ENCODE data around the gene TNFRSF19.

TNFRSF19 gene

GRCh38 chr13:23714672-23715071, 144.5 kb downstream of the TNFRSF19 start:
- CTCF ChIA-PET: no interaction called here
- POLR2A ChIA-PET: no interaction called here
- no peak overlapping the region for H3K4me3 ChIP-seq (ENCODE audit: low read depth, low read length)
- DNase-seq (ENCODE audit: low read depth, low spot score): no peak
- no peak for TF ChIP-seq CTCF (IDR thresholded peaks at IDR 0.05; ENCODE audit: insufficient read depth, low read length, missing control alignments)

- POLR2A ChIA-PET: no interaction called here
- H3K4me3 ChIP-seq (ENCODE audit: low read depth, low read length): no peak overlapping the region
- CTCF ChIA-PET: no interaction called here
- TF ChIP-seq CTCF (IDR thresholded peaks at IDR 0.05; ENCODE audit: insufficient read depth, low read length, missing control alignments): no peak
- DNase-seq (ENCODE audit: low read depth, low spot score): no peak
These were observed 145.0 kb downstream of the TNFRSF19 start for GRCh38 chr13:23715092-23715761.

- no peak for DNase-seq (ENCODE audit: low read depth, low spot score)
- peak; percentile 20 for TF ChIP-seq CTCF (IDR thresholded peaks at IDR 0.05; ENCODE audit: insufficient read depth, low read length, missing control alignments)
- POLR2A ChIA-PET: no interaction called here
- no peak overlapping the region for H3K4me3 ChIP-seq (ENCODE audit: low read depth, low read length)
- CTCF ChIA-PET: interaction anchor here (0.6 to 1.2 kb wide), 2 partner anchors 20 to 45 kb away, joined by 3 read pairs; no protein-coding TSS in a partner anchor
These were observed 145.6 kb downstream of the TNFRSF19 start for GRCh38 chr13:23715762-23716235.

GRCh38 chr13:23716401-23716800, 146.2 kb downstream of the TNFRSF19 start:
- POLR2A ChIA-PET: no interaction called here
- DNase-seq (ENCODE audit: low read depth, low spot score): no peak
- no peak for TF ChIP-seq CTCF (IDR thresholded peaks at IDR 0.05; ENCODE audit: insufficient read depth, low read length, missing control alignments)
- CTCF ChIA-PET: interaction anchor here (0.6 to 1.2 kb wide), 2 partner anchors 20 to 46 kb away, joined by 3 read pairs; no protein-coding TSS in a partner anchor
- no peak overlapping the region for H3K4me3 ChIP-seq (ENCODE audit: low read depth, low read length)

- ChIA-PET POLR2A (no interaction called here), CTCF (interaction anchor here (2.2 kb wide), 1 partner anchor 11 kb away, joined by 6 read pairs; no protein-coding TSS in a partner anchor)
- H3K4me3 ChIP-seq (ENCODE audit: low read depth, low read length): no peak overlapping the region
- DNase-seq (ENCODE audit: low read depth, low spot score): no peak
- no peak for TF ChIP-seq CTCF (IDR thresholded peaks at IDR 0.05; ENCODE audit: insufficient read depth, low read length, missing control alignments)
These were observed 148.8 kb downstream of the TNFRSF19 start for GRCh38 chr13:23718996-23719395.

GRCh38 chr13:23722726-23723453, 152.7 kb downstream of the TNFRSF19 start:
- no peak overlapping the region for H3K4me3 ChIP-seq (ENCODE audit: low read depth, low read length)
- TF ChIP-seq CTCF (IDR thresholded peaks at IDR 0.05; ENCODE audit: insufficient read depth, low read length, missing control alignments): no peak
- CTCF ChIA-PET: interaction anchor here (1.0 to 1.2 kb wide), 2 partner anchors 15 to 18 kb away, joined by 3 read pairs; no protein-coding TSS in a partner anchor
- POLR2A ChIA-PET: no interaction called here
- no peak for DNase-seq (ENCODE audit: low read depth, low spot score)

All from AG04449 (cell line).